ENCODE measurements around the gene RAP1A. TPM values are rescaled to one million over a fixed set of nuclear protein-coding genes. Genes with fewer than 3 reads are reported as not detected.
A peak's percentile ranks its signal among the peaks of the same experiment; 100 is the strongest.
"Not testable (repeated sequence)": the region's sequence is repeated elsewhere in the genome, so short reads cannot be mapped to it uniquely, and the experiment has no call there.

Gene RAP1A
- polyA plus RNA-seq, 3 donors, result 41.2 to 79.1 (median 75.3) TPM

DNA sequence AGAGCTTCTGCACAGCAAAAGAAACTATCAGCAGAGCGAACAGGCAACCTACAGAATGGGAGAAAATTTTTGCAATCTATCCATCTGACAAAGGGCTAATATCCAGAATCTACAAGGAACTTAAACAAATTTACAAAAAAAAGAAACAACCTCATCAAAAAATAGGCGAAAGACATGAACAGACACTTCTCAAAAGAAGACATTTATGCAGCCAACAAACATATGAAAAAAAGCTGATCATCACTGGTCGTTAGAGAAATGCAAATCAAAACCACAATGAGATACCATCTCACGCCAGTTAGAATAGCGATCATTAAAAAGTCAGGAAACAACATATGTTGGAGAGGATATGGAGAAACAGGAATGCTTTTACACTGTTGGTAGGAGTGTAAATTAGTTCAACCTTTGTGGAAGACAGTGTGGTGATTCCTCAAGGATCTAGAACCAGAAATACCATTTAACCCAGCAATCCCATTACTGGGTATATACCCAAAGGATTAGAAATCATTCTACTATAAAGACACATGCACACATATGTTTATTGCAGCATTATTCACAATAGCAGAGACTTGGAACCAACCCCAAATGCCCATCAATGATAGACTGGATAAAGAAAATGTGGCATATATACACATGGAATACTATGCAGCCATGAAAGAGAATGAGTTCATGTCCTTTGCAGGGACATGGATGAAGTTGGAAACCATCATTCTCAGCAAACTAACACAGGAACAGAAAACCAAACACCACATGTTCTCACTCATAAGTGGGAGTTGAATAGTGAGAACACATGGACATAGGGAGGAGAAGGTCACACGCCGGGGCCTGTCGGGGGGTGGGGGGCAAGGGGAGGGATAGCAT, 65.9 kb downstream of the RAP1A start:
- H3K9me3 ChIP-seq (replicated peaks in 1 of 2; ENCODE audit: control insufficient read depth in 1 of 2, insufficient read depth in 1 of 2, low read length in 2 of 2); H2AFZ ChIP-seq (ENCODE audit: insufficient read depth, low read depth, low read length, poor library complexity, severe bottlenecking); H3K9ac ChIP-seq (ENCODE audit: insufficient read depth, low read length, poor library complexity, severe bottlenecking); H3K27ac ChIP-seq (ENCODE audit: low read depth in 1 of 2, low read length in 2 of 2); H3K4me1 ChIP-seq (ENCODE audit: control insufficient read depth in 1 of 2, insufficient read depth in 2 of 2, low read length in 2 of 2); H3K36me3 ChIP-seq (replicated peaks in 1 of 2; ENCODE audit: control insufficient read depth in 1 of 2, insufficient read depth in 2 of 2, low read length in 2 of 2); intact Hi-C loops (cut with micrococcal nuclease); DNase-seq; H3K4me2 ChIP-seq (replicated peaks; ENCODE audit: extremely low read depth, low read length, poor library complexity, severe bottlenecking); H3K27me3 ChIP-seq (ENCODE audit: control insufficient read depth in 2 of 2, insufficient read depth in 2 of 2, low read length in 2 of 2); H3K4me3 ChIP-seq (replicated peaks in 1 of 3; ENCODE audit: low read depth in 2 of 3, low read length in 3 of 3); H3K27me3 Mint-ChIP-seq (ENCODE audit: low read depth in 3 of 3); H3K4me3 Mint-ChIP-seq; H3K27ac Mint-ChIP-seq: not testable (repeated sequence)
- Histone ChIP-seq H4K20me1 (ENCODE audit: insufficient read depth, low read length) (peaks cover 57% of the 10 kb centered on the region), H3K79me2 (ENCODE audit: insufficient read depth, low read length) (peaks cover 64% of the 10 kb centered on the region)
- Mint-ChIP-seq H3K9me3 (peaks cover 30 to 52% (median 44%) of the 10 kb centered on the region in 7 donors), H3K4me1 (peaks cover 21% of the 10 kb centered on the region), H3K36me3 (peaks cover 6 to 21% of the 10 kb centered on the region in 2 donors)
- WGBS (ENCODE audit: insufficient coverage), result no CpG with 5 or more reads among the region's 8 CpGs

DNA sequence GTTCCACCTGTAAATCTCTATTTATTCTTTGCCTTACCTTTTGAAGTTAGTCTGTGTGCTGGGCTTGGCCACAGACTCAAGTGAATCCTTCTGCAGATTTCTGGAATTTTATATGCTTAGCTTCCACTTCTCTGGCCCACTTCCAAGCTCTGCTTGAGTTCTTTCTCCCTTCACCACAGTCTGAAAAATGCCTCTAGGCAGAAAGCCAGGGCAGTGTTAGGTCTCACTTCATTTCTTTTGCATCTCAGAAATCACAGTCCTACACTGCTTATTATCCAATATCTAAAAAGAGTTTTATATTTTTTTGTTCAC, 70.7 kb downstream of the RAP1A start:
- no peak for DNase-seq
- no peaks in the 10 kb centered on the region for H3K27me3 ChIP-seq (ENCODE audit: control insufficient read depth in 2 of 2, insufficient read depth in 2 of 2, low read length in 2 of 2)
- H3K9me3 Mint-ChIP-seq, result peaks cover 2 to 12% (median 5%) of the 10 kb centered on the region in 7 donors
- H3K9ac ChIP-seq (ENCODE audit: insufficient read depth, low read length, poor library complexity, severe bottlenecking), result no peak overlapping the region
- no peak for TF ChIP-seq CTCF (IDR thresholded peaks at IDR 0.05)
- no peaks in the 10 kb centered on the region for H3K9me3 ChIP-seq (replicated peaks in 1 of 2; ENCODE audit: control insufficient read depth in 1 of 2, insufficient read depth in 1 of 2, low read length in 2 of 2)
- H3K36me3 ChIP-seq (replicated peaks in 1 of 2; ENCODE audit: control insufficient read depth in 1 of 2, insufficient read depth in 2 of 2, low read length in 2 of 2), result peaks cover 27 to 42% of the 10 kb centered on the region in 2 donors
- H3K27ac ChIP-seq (ENCODE audit: low read depth in 1 of 2, low read length in 2 of 2), result peak overlapping the region in 1 of 2 donors; percentile 50
- no peak overlapping the region for H3K4me2 ChIP-seq (replicated peaks; ENCODE audit: extremely low read depth, low read length, poor library complexity, severe bottlenecking)
- peaks cover 35 to 52% of the 10 kb centered on the region in 2 donors for H3K36me3 Mint-ChIP-seq
- H3K4me3 ChIP-seq (replicated peaks in 1 of 3; ENCODE audit: low read depth in 2 of 3, low read length in 3 of 3), result no peak overlapping the region
- H4K20me1 ChIP-seq (ENCODE audit: insufficient read depth, low read length), result peaks cover 85% of the 10 kb centered on the region
- no peak overlapping the region for H3K4me3 Mint-ChIP-seq
- peaks cover 30% of the 10 kb centered on the region for H3K4me1 Mint-ChIP-seq
- peaks cover 0 to 5% of the 10 kb centered on the region in 2 donors for H3K4me1 ChIP-seq (ENCODE audit: control insufficient read depth in 1 of 2, insufficient read depth in 2 of 2, low read length in 2 of 2)
- no peak overlapping the region for H2AFZ ChIP-seq (ENCODE audit: insufficient read depth, low read depth, low read length, poor library complexity, severe bottlenecking)
- no peaks in the 10 kb centered on the region for H3K27me3 Mint-ChIP-seq (ENCODE audit: low read depth in 3 of 3)
- peaks cover 76% of the 10 kb centered on the region for H3K79me2 ChIP-seq (ENCODE audit: insufficient read depth, low read length)
- H3K27ac Mint-ChIP-seq, result peak overlapping the region in 3 of 7 donors; percentile 59 to 73 (median 66)
- intact Hi-C loops (cut with micrococcal nuclease), result no loop called here

Measured in CD14-positive monocyte (primary cell).